Smooth muscle cell (in vitro differentiated cells): ENCODE data around the gene OR52A1. TPM values are rescaled to one million over a fixed set of nuclear protein-coding genes. Genes with fewer than 3 reads are reported as not detected.
"Not testable (repeated sequence)": the region's sequence is repeated elsewhere in the genome, so short reads cannot be mapped to it uniquely, and the experiment has no call there.

ENCODE experiments used
- DNase-seq: peaks from one replicate; lab custom pipeline; 2025; ENCODE audit not compliant: unreplicated experiment; lab: John Stamatoyannopoulos, UW
- H2AFZ ChIP-seq: fragments of 200-600 bp; sonication (generic); 2 replicates; pipeline ENCODE4 v1.6.0; 2016; ENCODE audit warnings: antibody characterized with exemption, low read depth, mild to moderate bottlenecking
- H3F3A ChIP-seq: fragments of 200-600 bp; sonication (generic); 2 replicates; pipeline ENCODE4 v1.6.0; 2017; ENCODE audit warnings: antibody characterized with exemption, low read depth
- H3K27ac ChIP-seq: fragments of 200-600 bp; sonication (generic); 2 replicates; pipeline ENCODE4 v1.5.1; 2016; ENCODE audit warnings: low read depth, mild to moderate bottlenecking
- H3K27me3 ChIP-seq: fragments of 200-600 bp; sonication (generic); 2 replicates; pipeline ENCODE4 v1.6.1; 2016; ENCODE audit warnings: low read depth, mild to moderate bottlenecking
- H3K36me3 ChIP-seq: fragments of 200-600 bp; sonication (generic); 2 replicates; pipeline ENCODE4 v1.5.1; 2016; ENCODE audit warnings: low read depth
- H3K4me1 ChIP-seq: fragments of 200-600 bp; sonication (generic); 2 replicates; pipeline ENCODE4 v1.5.1; 2016; ENCODE audit warnings: low read depth
- H3K4me2 ChIP-seq: fragments of 200-600 bp; sonication (generic); 2 replicates; pipeline ENCODE4 v1.6.0; 2016; ENCODE audit warnings: mild to moderate bottlenecking
- H3K4me3 ChIP-seq: fragments of 200-600 bp; sonication (generic); 2 replicates; pipeline ENCODE4 v1.5.1; 2016; ENCODE audit warnings: mild to moderate bottlenecking
- H3K79me2 ChIP-seq: fragments of 200-600 bp; sonication (generic); 2 replicates; pipeline ENCODE4 v1.6.0; 2016; ENCODE audit warnings: low read depth, mild to moderate bottlenecking
- H3K9ac ChIP-seq: fragments of 200-600 bp; sonication (generic); 2 replicates; pipeline ENCODE4 v1.6.0; 2016; ENCODE audit warnings: low read depth
- H3K9me3 ChIP-seq: fragments of 200-600 bp; sonication (generic); replicated peaks from 2 replicates; pipeline ENCODE4 v1.5.1; 2016; ENCODE audit warnings: low read depth
- H4K20me1 ChIP-seq: fragments of 200-600 bp; sonication (generic); 2 replicates; pipeline ENCODE4 v1.6.0; 2016; ENCODE audit warnings: low read depth
- WGBS: methylation state at CpG from one replicate; pipeline ENCODE4 v1.1.7; 2016; ENCODE audit warnings: low lambda C conversion rate; 5-methylcytosine and 5-hydroxymethylcytosine counted together
- polyA plus RNA-seq: library from polyadenylated mRNA; unstranded; fragments of >200 nt; fragmentation: Nextera tagmentation; extraction: Ambion mirVana; gene quantifications from 2 replicates; pipeline ENCODE4 v1.2.1, GENCODE V29; 2016
- total RNA-seq: library from RNA; depleted of rRNA; stranded (reverse); fragments of >200 nt; gene quantifications from 2 replicates; pipeline ENCODE4 v1.2.3, GENCODE V29; 2014
- TF ChIP-seq, protein P1 (sequence below): fragments of 200-600 bp; sonication (generic); IDR thresholded peaks from 2 replicates; pipeline ENCODE4 v1.5.1; 2017; ENCODE audit warnings: borderline replicate concordance, mild to moderate bottlenecking, antibody characterized with exemption; ENCODE audit not compliant: insufficient read depth, poor library complexity, severe bottlenecking

The OR52A1 gene
- total and polyA plus RNA-seq, 2 experiments from 2014 or later, result not detected

DNA sequence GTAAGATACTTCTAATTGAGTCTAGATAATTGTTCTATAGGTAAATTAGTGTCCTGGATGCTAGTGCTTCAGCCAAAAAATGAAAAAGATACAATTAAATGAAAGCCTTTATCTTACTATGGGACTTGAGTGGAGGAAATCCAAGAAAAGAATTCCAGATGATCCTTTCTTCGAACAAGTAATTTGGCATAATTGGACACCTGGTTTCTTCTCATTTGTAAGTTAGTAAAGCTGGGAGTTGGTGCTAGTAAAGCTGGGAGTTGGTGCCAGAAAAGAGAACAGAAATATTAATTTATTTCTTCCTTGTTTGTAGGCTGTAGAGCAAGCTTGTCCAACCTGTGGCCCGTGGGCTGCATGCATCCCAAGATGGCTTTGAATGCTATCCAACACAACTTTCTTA, 33.6 kb upstream of the OR52A1 start:
- WGBS, result 93% methylated on average over 2 of the region's 2 CpGs
- peaks cover 5% of the 10 kb centered on the region for H3K27me3 ChIP-seq

DNA sequence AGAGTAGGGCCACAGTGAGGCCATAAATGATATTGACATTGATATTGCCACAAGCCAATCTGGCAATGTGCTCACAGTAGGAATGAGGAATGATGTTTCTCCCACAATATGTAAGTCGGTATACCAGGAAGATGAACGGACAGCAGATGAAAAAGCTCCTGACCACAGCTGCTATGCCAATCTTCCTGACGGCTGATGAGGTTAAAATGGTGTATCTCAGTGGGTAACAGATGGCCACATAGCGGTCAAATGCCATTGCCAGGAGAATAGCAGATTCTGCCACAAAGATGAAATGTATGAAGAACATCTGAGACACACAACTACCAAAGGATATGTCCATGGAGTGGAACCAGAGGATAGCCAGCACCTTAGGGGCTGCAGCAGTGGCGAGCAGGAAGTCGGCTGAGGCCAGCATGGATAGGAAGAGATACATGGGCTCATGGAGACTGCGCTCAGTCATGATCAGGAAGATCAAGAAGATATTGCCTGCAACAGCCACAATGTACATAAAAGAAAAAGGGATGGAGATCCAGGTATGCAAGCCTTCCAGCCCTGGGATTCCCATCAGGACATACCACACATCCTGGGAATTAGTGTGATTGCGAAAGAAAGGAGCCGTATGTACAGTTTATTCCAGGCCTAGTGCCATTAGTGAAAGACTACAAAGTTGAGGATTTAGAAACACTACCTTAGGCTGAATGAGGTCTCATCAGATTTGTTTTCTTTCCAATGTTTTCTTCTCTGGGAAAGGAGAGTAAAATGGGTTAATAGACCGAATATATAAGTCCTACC, 23.7 kb upstream of the OR52A1 start:
- Histone ChIP-seq H3K4me2 (no peak overlapping the region), H3K4me1 (no peaks in the 10 kb centered on the region), H3K9me3 (no peaks in the 10 kb centered on the region), H3F3A (no peaks in the 10 kb centered on the region), H3K4me3 (no peak overlapping the region), H3K27ac (no peak overlapping the region), H4K20me1 (no peaks in the 10 kb centered on the region), H3K9ac (no peak overlapping the region), H3K79me2 (no peaks in the 10 kb centered on the region), H3K36me3 (no peaks in the 10 kb centered on the region), H2AFZ (no peak overlapping the region), H3K27me3 (no peaks in the 10 kb centered on the region)
- WGBS, result 81% methylated on average over 10 of the region's 10 CpGs
- TF ChIP-seq, protein P1, sequence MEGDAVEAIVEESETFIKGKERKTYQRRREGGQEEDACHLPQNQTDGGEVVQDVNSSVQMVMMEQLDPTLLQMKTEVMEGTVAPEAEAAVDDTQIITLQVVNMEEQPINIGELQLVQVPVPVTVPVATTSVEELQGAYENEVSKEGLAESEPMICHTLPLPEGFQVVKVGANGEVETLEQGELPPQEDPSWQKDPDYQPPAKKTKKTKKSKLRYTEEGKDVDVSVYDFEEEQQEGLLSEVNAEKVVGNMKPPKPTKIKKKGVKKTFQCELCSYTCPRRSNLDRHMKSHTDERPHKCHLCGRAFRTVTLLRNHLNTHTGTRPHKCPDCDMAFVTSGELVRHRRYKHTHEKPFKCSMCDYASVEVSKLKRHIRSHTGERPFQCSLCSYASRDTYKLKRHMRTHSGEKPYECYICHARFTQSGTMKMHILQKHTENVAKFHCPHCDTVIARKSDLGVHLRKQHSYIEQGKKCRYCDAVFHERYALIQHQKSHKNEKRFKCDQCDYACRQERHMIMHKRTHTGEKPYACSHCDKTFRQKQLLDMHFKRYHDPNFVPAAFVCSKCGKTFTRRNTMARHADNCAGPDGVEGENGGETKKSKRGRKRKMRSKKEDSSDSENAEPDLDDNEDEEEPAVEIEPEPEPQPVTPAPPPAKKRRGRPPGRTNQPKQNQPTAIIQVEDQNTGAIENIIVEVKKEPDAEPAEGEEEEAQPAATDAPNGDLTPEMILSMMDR, result no peak
- DNase-seq, result no peak

More for the DNA sequence above, 33.6 kb upstream of the OR52A1 start:
- Histone ChIP-seq H3K79me2 (no peaks in the 10 kb centered on the region), H3F3A (no peaks in the 10 kb centered on the region), H3K4me2 (no peak overlapping the region), H3K9me3 (no peaks in the 10 kb centered on the region), H2AFZ (no peak overlapping the region), H3K9ac (no peak overlapping the region), H3K4me1 (no peaks in the 10 kb centered on the region), H3K36me3 (no peaks in the 10 kb centered on the region), H3K27ac (no peak overlapping the region), H3K4me3 (no peak overlapping the region), H4K20me1 (no peaks in the 10 kb centered on the region)
- no peak for DNase-seq
- TF ChIP-seq, protein P1, result no peak

DNA sequence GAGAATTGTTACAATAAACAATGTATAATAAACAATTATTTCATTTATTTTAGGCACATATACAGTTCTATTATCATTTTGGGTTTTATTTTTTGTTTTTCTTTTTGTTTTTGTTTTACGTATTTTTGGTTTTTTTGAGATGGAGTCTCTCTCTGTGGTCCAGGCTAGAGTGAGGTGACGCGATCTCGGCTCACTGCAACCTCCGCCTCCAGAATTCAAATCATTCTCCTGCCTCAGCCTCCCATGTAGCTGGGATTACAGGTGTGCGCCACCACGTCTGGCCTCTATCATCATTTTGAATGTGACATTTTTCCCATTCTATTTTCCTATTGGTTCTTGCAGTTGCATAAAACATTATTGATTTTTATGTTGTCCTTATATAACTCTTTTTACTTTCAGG, 20.4 kb upstream of the OR52A1 start:
- Histone ChIP-seq H3K4me2 (no peak overlapping the region), H3K9me3 (no peaks in the 10 kb centered on the region), H4K20me1 (no peaks in the 10 kb centered on the region), H3K27me3 (no peaks in the 10 kb centered on the region), H3K9ac (no peak overlapping the region), H3K4me1 (no peaks in the 10 kb centered on the region), H2AFZ (no peak overlapping the region), H3K36me3 (no peaks in the 10 kb centered on the region), H3K4me3 (no peak overlapping the region), H3K27ac (no peak overlapping the region), H3F3A (no peaks in the 10 kb centered on the region), H3K79me2 (no peaks in the 10 kb centered on the region)
- TF ChIP-seq, protein P1, result no peak
- WGBS, result 98% methylated on average over 7 of the region's 7 CpGs
- no peak for DNase-seq

DNA sequence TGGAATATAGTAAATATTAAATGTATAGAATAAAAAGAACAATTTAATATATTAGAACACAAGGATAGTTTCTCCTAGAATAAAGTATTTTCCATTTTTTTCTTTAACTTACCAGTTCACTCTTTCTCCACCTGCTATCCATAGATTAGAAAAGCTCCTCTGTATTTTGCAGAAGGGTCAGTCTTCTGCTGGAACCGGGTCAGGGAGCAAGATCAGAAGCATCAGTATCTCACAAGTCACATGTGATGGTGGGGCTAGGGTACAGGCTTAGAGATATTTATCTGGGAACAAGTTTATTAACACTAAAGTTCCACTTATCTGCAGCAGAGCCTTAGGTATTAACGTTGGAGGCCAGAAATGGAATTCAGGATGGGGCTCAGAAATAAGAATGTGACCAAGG, 17.3 kb upstream of the OR52A1 start:
- Histone ChIP-seq H2AFZ (no peak overlapping the region), H3K4me2 (no peak overlapping the region), H3K27ac (no peak overlapping the region), H3K9me3 (no peaks in the 10 kb centered on the region), H3K4me3 (no peak overlapping the region), H3K27me3 (no peaks in the 10 kb centered on the region), H3F3A (no peaks in the 10 kb centered on the region), H3K79me2 (no peaks in the 10 kb centered on the region), H4K20me1 (no peaks in the 10 kb centered on the region), H3K36me3 (no peaks in the 10 kb centered on the region), H3K4me1 (no peaks in the 10 kb centered on the region), H3K9ac (no peak overlapping the region)
- DNase-seq, result no peak
- TF ChIP-seq, protein P1, result no peak
- 85% methylated on average over 2 of the region's 2 CpGs for WGBS

DNA sequence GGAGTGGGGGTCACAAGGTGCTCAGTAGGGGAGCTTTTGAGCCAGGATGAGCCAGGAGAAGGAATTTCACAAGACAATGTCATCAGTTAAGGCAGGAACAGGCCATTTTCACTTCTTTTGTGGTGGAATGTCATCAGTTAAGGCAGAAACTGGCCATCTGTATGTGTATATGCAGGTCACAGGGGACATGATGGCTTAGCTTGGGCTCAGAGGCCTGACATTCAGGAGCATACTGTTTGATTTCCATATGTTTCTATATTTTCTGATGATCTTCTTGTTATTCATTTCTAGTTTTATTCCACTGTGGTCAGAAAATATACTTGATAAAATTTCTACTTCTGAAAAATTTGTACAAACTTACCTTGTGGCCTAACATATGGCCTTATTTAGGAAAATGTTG, 11.3 kb upstream of the OR52A1 start:
- not testable (repeated sequence) for H2AFZ ChIP-seq, H3K9me3 ChIP-seq, H3K9ac ChIP-seq, H3K4me2 ChIP-seq, H3K27ac ChIP-seq, DNase-seq, H3K36me3 ChIP-seq, H3K4me3 ChIP-seq, H3K79me2 ChIP-seq, H4K20me1 ChIP-seq, H3K4me1 ChIP-seq, H3F3A ChIP-seq, H3K27me3 ChIP-seq
